GM12891 (cell line): ENCODE results near the gene ST3GAL4.

ENCODE experiments used
- PAX5 ChIP-seq: IDR thresholded peaks from 2 replicates; pipeline ENCODE4 v1.6.1; 2011; ENCODE audit warnings: low read length, moderate library complexity, mild to moderate bottlenecking; ENCODE audit not compliant: insufficient read depth, severe bottlenecking
- POLR2A ChIP-seq: IDR thresholded peaks from 2 replicates; pipeline ENCODE4 v1.6.1; 2011; ENCODE audit warnings: low read depth, low read length, control low read depth
- POLR2AphosphoS5 ChIP-seq: IDR thresholded peaks from 2 replicates; pipeline ENCODE4 v1.6.1; 2011; ENCODE audit warnings: low read depth, low read length, control low read depth
- TAF1 ChIP-seq: IDR thresholded peaks from 2 replicates; pipeline ENCODE4 v1.6.1; 2011; ENCODE audit warnings: low read depth, low read length, control low read depth

DNA sequence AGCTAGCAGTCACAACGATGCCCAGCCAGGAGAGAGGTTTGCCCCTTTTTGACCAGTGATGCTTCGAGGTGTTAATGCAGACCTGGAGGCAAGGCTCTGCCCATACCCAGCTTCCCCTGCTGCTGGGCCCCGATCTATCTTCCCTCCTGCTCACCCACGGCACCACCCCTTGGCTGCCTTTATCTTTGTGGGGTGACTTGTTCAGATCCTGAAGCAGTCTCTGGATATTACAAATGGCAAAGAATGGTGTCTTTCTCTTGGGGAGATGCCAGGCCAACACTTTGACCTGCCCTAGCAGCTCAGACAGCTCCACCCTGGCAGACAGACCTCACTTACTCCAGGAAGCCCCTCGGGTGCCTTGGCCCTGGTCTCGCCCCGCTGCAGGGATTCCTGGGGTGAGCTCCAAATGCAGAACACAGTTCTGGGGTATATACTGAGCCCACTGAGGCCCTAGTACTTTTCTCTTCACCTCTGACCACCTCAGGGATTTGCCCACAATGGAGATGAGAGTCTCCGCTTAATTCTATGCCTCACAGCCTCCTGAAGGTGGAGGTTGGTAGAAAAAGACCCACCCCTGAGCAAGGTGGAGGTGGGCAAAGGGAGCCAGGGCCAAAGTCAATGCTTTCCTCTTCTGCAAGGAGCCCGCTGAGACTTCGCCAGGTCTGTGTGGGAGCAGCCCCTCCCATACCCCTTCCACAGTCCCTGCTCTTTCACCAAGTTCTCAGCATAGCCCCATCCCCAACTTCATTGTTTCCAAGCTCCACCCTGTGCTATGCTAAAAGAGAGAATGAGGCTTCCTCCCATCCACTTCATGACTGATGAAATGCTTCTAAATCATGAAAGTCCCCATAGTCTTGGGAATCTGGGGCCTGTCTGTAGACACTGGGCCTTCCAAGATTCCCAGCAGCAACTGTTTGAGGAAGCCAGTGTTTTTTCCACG, 11.1 kb upstream of the ST3GAL4 start:
- no peak for TF ChIP-seq POLR2A
- TF ChIP-seq PAX5 = no peak
- TF ChIP-seq TAF1 = no peak
- TF ChIP-seq POLR2AphosphoS5 = no peak
